Thyroid gland (tissue), 4 donors: ENCODE data around the gene PHTF2.

Source experiments
- CTCF ChIP-seq, 6 experiments: fragments of 200-600 bp in 3 of 6; fragments of 450-650 bp in 3 of 6; sonication (generic) in 3 of 6; IDR thresholded peaks; one replicate each; pipeline ENCODE4 v1.5.1; 2016 to 2019; ENCODE audit warnings: antibody characterized with exemption in 6 of 6, mild to moderate bottlenecking in 2 of 6, inconsistent platforms in 1 of 6, moderate library complexity in 1 of 6
- POLR2A ChIP-seq, 2 donors: fragments of 450-650 bp; IDR thresholded peaks; one replicate each; pipeline ENCODE4 v1.6.1; 2017; ENCODE audit warnings: antibody characterized with exemption in 2 of 2, mild to moderate bottlenecking in 2 of 2, moderate library complexity in 1 of 2

GRCh38 chr7:78002021-78002420, 203.4 kb downstream of the PHTF2 start:
- TF ChIP-seq POLR2A (IDR thresholded peaks at IDR 0.05), result no peak
- TF ChIP-seq CTCF (IDR thresholded peaks at IDR 0.05), result no peak
